Astrocyte (in vitro differentiated cells and primary cell): ENCODE data around the gene DUS1L. TPM values are rescaled to one million over a fixed set of nuclear protein-coding genes. Genes with fewer than 3 reads are reported as not detected.

Experiments
- DNase-seq: peaks from one replicate; pipeline ENCODE4 v3.0.0-alpha.2; 2010; ENCODE audit warnings: low read depth
- FAIRE-seq: peaks from 2 replicates; lab custom pipeline; 2011; peaks lifted over from hg19 to GRCh38; lab: Jason Lieb, UNC
- H2AFZ ChIP-seq: 2 replicates; pipeline ENCODE4 v1.6.0; 2012; ENCODE audit warnings: low read depth, low read length, inconsistent platforms
- H3K27ac ChIP-seq: 2 replicates; pipeline ENCODE4 v1.5.1; 2011; ENCODE audit warnings: low read depth, low read length, inconsistent platforms
- H3K27me3 ChIP-seq: 2 replicates; pipeline ENCODE4 v1.6.0; 2011; ENCODE audit warnings: low read length, inconsistent platforms; ENCODE audit not compliant: insufficient read depth
- H3K36me3 ChIP-seq: 2 replicates; pipeline ENCODE4 v1.5.1; 2011; ENCODE audit warnings: low read length, inconsistent platforms; ENCODE audit not compliant: insufficient read depth
- H3K4me1 ChIP-seq: 2 replicates; pipeline ENCODE4 v1.5.1; 2011; ENCODE audit warnings: low read length, inconsistent platforms; ENCODE audit not compliant: insufficient read depth
- H3K4me2 ChIP-seq: 2 replicates; pipeline ENCODE4 v1.6.0; 2012; ENCODE audit warnings: low read length, inconsistent platforms
- H3K4me3 ChIP-seq: 2 replicates; pipeline ENCODE4 v1.5.1; 2011; ENCODE audit warnings: low read depth, mild to moderate bottlenecking, low read length, inconsistent platforms; ENCODE audit not compliant: insufficient read depth
- H3K79me2 ChIP-seq: 2 replicates; pipeline ENCODE4 v1.6.0; 2012; ENCODE audit warnings: mild to moderate bottlenecking, low read length, inconsistent platforms; ENCODE audit not compliant: insufficient read depth
- H3K9ac ChIP-seq: 2 replicates; pipeline ENCODE4 v1.6.0; 2012; ENCODE audit warnings: mild to moderate bottlenecking, low read length, inconsistent platforms
- H3K9me3 ChIP-seq: 2 replicates; pipeline ENCODE4 v1.5.1; 2012; ENCODE audit warnings: low read depth, mild to moderate bottlenecking, low read length, inconsistent platforms; ENCODE audit not compliant: insufficient read depth
- H4K20me1 ChIP-seq: 2 replicates; pipeline ENCODE4 v1.6.0; 2012; ENCODE audit warnings: low read length, inconsistent platforms; ENCODE audit not compliant: insufficient read depth
- H3K27ac Mint-ChIP-seq: one replicate; pipeline ENCODE4 v1.8.0; 2021; ENCODE audit warnings: mild to moderate bottlenecking, mixed read lengths; ENCODE audit not compliant: unreplicated experiment
- H3K27me3 Mint-ChIP-seq: one replicate; pipeline ENCODE4 v1.8.0; 2021; ENCODE audit warnings: low read depth, mixed read lengths; ENCODE audit not compliant: unreplicated experiment
- H3K36me3 Mint-ChIP-seq: one replicate; pipeline ENCODE4 v1.8.0; 2021; ENCODE audit warnings: low read depth, mixed read lengths; ENCODE audit not compliant: unreplicated experiment
- H3K4me1 Mint-ChIP-seq: one replicate; pipeline ENCODE4 v1.8.0; 2021; ENCODE audit warnings: low read depth, mixed read lengths; ENCODE audit not compliant: unreplicated experiment
- H3K4me3 Mint-ChIP-seq: one replicate; pipeline ENCODE4 v1.8.0; 2021; ENCODE audit warnings: mild to moderate bottlenecking, moderate library complexity, mixed read lengths; ENCODE audit not compliant: unreplicated experiment
- H3K9me3 Mint-ChIP-seq: one replicate; pipeline ENCODE4 v1.8.0; 2021; ENCODE audit warnings: mild to moderate bottlenecking, mixed read lengths; ENCODE audit not compliant: unreplicated experiment
- CTCF ChIP-seq: IDR thresholded peaks from 2 replicates; pipeline ENCODE4 v1.5.1; 2011; ENCODE audit warnings: low read depth, mild to moderate bottlenecking, inconsistent platforms, low read length, moderate library complexity; ENCODE audit not compliant: insufficient read depth
- EZH2 ChIP-seq: IDR thresholded peaks from 2 replicates; pipeline ENCODE4 v1.6.1; 2012; ENCODE audit warnings: mild to moderate bottlenecking, low read length, inconsistent platforms; ENCODE audit not compliant: insufficient read depth
- total RNA-seq: library from RNA; stranded (reverse); gene quantifications from 2 replicates; pipeline ENCODE4 v1.2.1, GENCODE V29; 2021

DUS1L gene
- total RNA-seq, 1 donor from 2014 or later = 55.1 TPM

- Mint-ChIP-seq H3K27me3 (no peaks in the 10 kb centered on the region), H3K4me3 (no peak overlapping the region), H3K27ac (no peak overlapping the region), H3K4me1 (peaks cover 5% of the 10 kb centered on the region), H3K9me3 (no peaks in the 10 kb centered on the region), H3K36me3 (peaks cover 10% of the 10 kb centered on the region)
- Histone ChIP-seq H3K4me2 (no peak overlapping the region), H3K27ac (no peak overlapping the region), H3K4me3 (no peak overlapping the region), H3K9me3 (no peaks in the 10 kb centered on the region), H3K9ac (no peak overlapping the region), H3K79me2 (peaks cover 28% of the 10 kb centered on the region), H3K4me1 (peaks cover 17% of the 10 kb centered on the region), H2AFZ (no peak overlapping the region), H3K27me3 (no peaks in the 10 kb centered on the region), H4K20me1 (peaks cover 10% of the 10 kb centered on the region), H3K36me3 (no peaks in the 10 kb centered on the region)
- no peak for DNase-seq
- no peak for TF ChIP-seq EZH2
- TF ChIP-seq CTCF = no peak
- FAIRE-seq = no peak
These were observed 17.0 kb downstream of the DUS1L start for GRCh38 chr17:82048571-82048971.

DNA sequence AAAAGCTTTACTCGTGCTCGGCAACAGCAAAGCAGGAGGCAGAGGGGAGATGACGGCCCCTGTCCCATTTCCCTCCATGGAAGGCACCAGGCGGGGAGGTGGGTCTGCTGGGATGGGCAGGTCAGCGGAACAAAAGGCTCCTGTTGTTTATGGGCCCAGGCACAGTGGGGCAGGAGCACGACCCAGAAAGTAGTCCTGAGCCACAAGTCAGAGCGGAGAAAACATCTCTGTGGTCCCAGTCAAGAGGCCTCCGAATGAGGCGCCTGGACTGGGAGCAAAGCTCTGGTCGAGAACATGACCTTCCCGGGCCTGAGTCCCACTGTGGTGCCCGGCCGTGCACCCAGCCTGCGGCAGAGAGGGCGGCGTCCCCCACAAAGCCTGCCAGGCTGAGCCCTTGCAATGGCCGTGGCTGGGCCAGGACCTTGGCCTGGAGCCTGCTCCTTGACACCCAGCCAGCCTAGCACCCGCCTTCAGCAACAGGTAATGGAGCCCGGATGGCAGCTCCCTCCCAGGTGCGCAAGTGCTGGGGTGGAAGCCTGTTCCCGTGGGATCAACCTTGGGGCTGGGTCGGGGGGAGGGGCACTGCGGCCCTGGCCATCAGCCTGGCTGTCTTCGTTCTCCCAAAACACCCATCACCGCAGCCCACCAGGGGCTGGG lies 17.6 kb downstream of the DUS1L start:
- Histone ChIP-seq H2AFZ (no peak overlapping the region), H3K9ac (no peak overlapping the region), H4K20me1 (peaks cover 6% of the 10 kb centered on the region), H3K27ac (no peak overlapping the region), H3K27me3 (no peaks in the 10 kb centered on the region), H3K4me1 (peaks cover 15% of the 10 kb centered on the region), H3K79me2 (peaks cover 23% of the 10 kb centered on the region), H3K36me3 (no peaks in the 10 kb centered on the region), H3K4me3 (no peak overlapping the region), H3K4me2 (no peak overlapping the region), H3K9me3 (no peaks in the 10 kb centered on the region)
- no peak overlapping the region for H3K27ac Mint-ChIP-seq
- H3K4me3 Mint-ChIP-seq = no peak overlapping the region
- TF ChIP-seq CTCF = no peak
- no peak for TF ChIP-seq EZH2
- FAIRE-seq = no peak
- DNase-seq = no peak
- peaks cover 5% of the 10 kb centered on the region for H3K4me1 Mint-ChIP-seq
- H3K9me3 Mint-ChIP-seq = no peaks in the 10 kb centered on the region
- H3K36me3 Mint-ChIP-seq = peaks cover 10% of the 10 kb centered on the region
- H3K27me3 Mint-ChIP-seq = no peaks in the 10 kb centered on the region

GRCh38 chr17:82047379-82047778 lies 18.2 kb downstream of the DUS1L start:
- no peak for DNase-seq

More at GRCh38 chr17:82047379-82047778, 18.2 kb downstream of the DUS1L start:
- H3K27me3 ChIP-seq = no peaks in the 10 kb centered on the region
- peaks cover 16% of the 10 kb centered on the region for H3K79me2 ChIP-seq
- no peaks in the 10 kb centered on the region for H3K27me3 Mint-ChIP-seq
- H3K4me3 Mint-ChIP-seq = no peak overlapping the region
- peaks cover 5% of the 10 kb centered on the region for H3K4me1 Mint-ChIP-seq
- H3K36me3 Mint-ChIP-seq = peaks cover 10% of the 10 kb centered on the region
- H3K9me3 ChIP-seq = no peaks in the 10 kb centered on the region
- H3K4me3 ChIP-seq = no peak overlapping the region
- H3K27ac ChIP-seq = no peak overlapping the region
- H3K9me3 Mint-ChIP-seq = no peaks in the 10 kb centered on the region
- H3K4me1 ChIP-seq = peaks cover 8% of the 10 kb centered on the region
- TF ChIP-seq EZH2 (no peak), CTCF (no peak)
- H3K4me2 ChIP-seq = no peak overlapping the region
- H3K27ac Mint-ChIP-seq = no peak overlapping the region
- FAIRE-seq = no peak
- H3K36me3 ChIP-seq = no peaks in the 10 kb centered on the region
- H2AFZ ChIP-seq = no peak overlapping the region
- H3K9ac ChIP-seq = no peak overlapping the region
- no peaks in the 10 kb centered on the region for H4K20me1 ChIP-seq
